ENCODE measurements around the gene MLLT1. TPM values are rescaled to one million over a fixed set of nuclear protein-coding genes. Genes with fewer than 3 reads are reported as not detected.

The MLLT1 gene
- total RNA-seq, 1 experiment from 2014 or later = 55.0 TPM

DNA sequence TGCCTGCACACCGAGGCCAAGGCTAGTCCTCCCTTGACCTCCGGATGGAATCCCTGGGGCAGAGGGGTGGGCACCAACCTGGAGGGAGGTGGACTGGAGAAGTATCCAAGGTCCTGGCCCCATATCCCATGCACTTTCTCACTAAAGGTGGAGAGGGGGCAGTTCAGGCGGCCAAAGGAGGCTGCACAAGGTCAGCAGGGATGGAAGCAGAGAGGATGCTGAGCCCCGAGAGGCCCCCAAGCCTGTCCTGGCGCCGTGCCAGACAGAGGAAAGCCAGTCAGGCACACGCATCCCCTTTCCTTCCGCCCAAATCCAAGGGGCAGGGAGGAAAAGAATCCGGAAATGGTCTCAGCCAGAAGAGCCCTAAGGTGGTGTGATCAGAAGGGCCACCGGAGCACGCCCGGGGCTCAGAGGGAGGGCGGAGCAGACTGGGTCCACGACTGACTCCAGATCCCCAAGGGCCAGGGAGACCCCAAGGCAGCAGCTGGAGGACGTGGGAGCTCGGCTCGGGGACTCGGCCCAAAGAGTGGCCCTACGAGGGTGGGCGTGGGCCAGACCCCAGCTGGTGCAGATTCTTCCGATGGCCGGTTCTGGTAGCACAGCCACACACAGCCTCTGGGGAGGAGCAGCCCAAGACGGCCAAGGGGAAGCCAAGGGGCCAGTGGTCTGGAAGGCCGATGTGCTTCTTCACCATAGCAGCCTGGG, 60.0 kb downstream of the MLLT1 start:
- intact Hi-C loops (cut with micrococcal nuclease) = loop anchor here (5.0 kb wide), 2 partner anchors 133 to 643 kb away; no protein-coding TSS in a partner anchor
- H3K36me3 ChIP-seq (ENCODE audit: control insufficient read depth in 1 of 2, insufficient read depth in 2 of 2, low read length in 2 of 2) = peaks cover 0 to 2% of the 10 kb centered on the region in 2 experiments; a peak in 1 of 4 replicates
- DNase-seq (ENCODE audit: low read depth, low spot score) (no peak), ATAC-seq (no peak)
- ChIA-PET POLR2A (no interaction called here), CTCF (interaction anchor here (1.7 kb wide), 1 partner anchor 14 kb away, joined by 7 read pairs; no protein-coding TSS in a partner anchor), RAD21 (ENCODE audit: low non-redundant PET in 1 of 2, low total read pairs in 2 of 2, uncharacterized antibody in 2 of 2, unreplicated experiment in 2 of 2) (no interaction called here)
- H3K27ac ChIP-seq (ENCODE audit: low read depth, low read length) = no peak overlapping the region
- H3K9me2 ChIP-seq (ENCODE audit: insufficient read depth) = no peaks in the 10 kb centered on the region
- no TSS peak for BruUV-seq (replicated peaks)
- H3K27me3 ChIP-seq (ENCODE audit: insufficient read depth, low read length) = no peaks in the 10 kb centered on the region
- no peak overlapping the region for H2AFZ ChIP-seq (ENCODE audit: low read depth, low read length, poor library complexity, severe bottlenecking)
- TF ChIP-seq EZH2 (IDR thresholded peaks at IDR 0.05) = no peak
- TF ChIP-seq YY1 (IDR thresholded peaks at IDR 0.05; ENCODE audit: extremely low read depth, insufficient replicate concordance, low read depth, low read length) = no peak
- TF ChIP-seq, protein P1, sequence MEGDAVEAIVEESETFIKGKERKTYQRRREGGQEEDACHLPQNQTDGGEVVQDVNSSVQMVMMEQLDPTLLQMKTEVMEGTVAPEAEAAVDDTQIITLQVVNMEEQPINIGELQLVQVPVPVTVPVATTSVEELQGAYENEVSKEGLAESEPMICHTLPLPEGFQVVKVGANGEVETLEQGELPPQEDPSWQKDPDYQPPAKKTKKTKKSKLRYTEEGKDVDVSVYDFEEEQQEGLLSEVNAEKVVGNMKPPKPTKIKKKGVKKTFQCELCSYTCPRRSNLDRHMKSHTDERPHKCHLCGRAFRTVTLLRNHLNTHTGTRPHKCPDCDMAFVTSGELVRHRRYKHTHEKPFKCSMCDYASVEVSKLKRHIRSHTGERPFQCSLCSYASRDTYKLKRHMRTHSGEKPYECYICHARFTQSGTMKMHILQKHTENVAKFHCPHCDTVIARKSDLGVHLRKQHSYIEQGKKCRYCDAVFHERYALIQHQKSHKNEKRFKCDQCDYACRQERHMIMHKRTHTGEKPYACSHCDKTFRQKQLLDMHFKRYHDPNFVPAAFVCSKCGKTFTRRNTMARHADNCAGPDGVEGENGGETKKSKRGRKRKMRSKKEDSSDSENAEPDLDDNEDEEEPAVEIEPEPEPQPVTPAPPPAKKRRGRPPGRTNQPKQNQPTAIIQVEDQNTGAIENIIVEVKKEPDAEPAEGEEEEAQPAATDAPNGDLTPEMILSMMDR (IDR thresholded peaks at IDR 0.05 in 2 of 3, conservative IDR thresholded peaks at IDR 0.05 in 1 of 3; ENCODE audit: borderline replicate concordance in 1 of 3, insufficient read depth in 1 of 3, low read depth in 2 of 3, low read length in 2 of 3) = no peak
- no peak for TF ChIP-seq EGR1 (IDR thresholded peaks at IDR 0.05; ENCODE audit: low read depth)
- no peak for TF ChIP-seq RAD21 (IDR thresholded peaks at IDR 0.05; ENCODE audit: low read depth)
- no peak for TF ChIP-seq CEBPB (IDR thresholded peaks at IDR 0.05; ENCODE audit: low read depth)
- no peak for TF ChIP-seq POLR2A (IDR thresholded peaks at IDR 0.05; ENCODE audit: borderline replicate concordance, extremely low read depth, insufficient read depth, insufficient read length)
- TF ChIP-seq SP1 (IDR thresholded peaks at IDR 0.05; ENCODE audit: low read depth) = no peak
- TF ChIP-seq, protein P2, sequence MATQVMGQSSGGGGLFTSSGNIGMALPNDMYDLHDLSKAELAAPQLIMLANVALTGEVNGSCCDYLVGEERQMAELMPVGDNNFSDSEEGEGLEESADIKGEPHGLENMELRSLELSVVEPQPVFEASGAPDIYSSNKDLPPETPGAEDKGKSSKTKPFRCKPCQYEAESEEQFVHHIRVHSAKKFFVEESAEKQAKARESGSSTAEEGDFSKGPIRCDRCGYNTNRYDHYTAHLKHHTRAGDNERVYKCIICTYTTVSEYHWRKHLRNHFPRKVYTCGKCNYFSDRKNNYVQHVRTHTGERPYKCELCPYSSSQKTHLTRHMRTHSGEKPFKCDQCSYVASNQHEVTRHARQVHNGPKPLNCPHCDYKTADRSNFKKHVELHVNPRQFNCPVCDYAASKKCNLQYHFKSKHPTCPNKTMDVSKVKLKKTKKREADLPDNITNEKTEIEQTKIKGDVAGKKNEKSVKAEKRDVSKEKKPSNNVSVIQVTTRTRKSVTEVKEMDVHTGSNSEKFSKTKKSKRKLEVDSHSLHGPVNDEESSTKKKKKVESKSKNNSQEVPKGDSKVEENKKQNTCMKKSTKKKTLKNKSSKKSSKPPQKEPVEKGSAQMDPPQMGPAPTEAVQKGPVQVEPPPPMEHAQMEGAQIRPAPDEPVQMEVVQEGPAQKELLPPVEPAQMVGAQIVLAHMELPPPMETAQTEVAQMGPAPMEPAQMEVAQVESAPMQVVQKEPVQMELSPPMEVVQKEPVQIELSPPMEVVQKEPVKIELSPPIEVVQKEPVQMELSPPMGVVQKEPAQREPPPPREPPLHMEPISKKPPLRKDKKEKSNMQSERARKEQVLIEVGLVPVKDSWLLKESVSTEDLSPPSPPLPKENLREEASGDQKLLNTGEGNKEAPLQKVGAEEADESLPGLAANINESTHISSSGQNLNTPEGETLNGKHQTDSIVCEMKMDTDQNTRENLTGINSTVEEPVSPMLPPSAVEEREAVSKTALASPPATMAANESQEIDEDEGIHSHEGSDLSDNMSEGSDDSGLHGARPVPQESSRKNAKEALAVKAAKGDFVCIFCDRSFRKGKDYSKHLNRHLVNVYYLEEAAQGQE (IDR thresholded peaks at IDR 0.05; ENCODE audit: low read depth) = no peak
- TF ChIP-seq, protein P3, sequence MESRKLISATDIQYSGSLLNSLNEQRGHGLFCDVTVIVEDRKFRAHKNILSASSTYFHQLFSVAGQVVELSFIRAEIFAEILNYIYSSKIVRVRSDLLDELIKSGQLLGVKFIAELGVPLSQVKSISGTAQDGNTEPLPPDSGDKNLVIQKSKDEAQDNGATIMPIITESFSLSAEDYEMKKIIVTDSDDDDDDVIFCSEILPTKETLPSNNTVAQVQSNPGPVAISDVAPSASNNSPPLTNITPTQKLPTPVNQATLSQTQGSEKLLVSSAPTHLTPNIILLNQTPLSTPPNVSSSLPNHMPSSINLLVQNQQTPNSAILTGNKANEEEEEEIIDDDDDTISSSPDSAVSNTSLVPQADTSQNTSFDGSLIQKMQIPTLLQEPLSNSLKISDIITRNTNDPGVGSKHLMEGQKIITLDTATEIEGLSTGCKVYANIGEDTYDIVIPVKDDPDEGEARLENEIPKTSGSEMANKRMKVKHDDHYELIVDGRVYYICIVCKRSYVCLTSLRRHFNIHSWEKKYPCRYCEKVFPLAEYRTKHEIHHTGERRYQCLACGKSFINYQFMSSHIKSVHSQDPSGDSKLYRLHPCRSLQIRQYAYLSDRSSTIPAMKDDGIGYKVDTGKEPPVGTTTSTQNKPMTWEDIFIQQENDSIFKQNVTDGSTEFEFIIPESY (IDR thresholded peaks at IDR 0.05; ENCODE audit: extremely low read depth, insufficient replicate concordance, low read length) = no peak
- no peak for TF ChIP-seq TCF7L2 (IDR thresholded peaks at IDR 0.05; ENCODE audit: borderline replicate concordance, extremely low read depth, insufficient read depth, insufficient read length)
- no peak for TF ChIP-seq JUND (IDR thresholded peaks at IDR 0.05)
- TF ChIP-seq FOSL1 (IDR thresholded peaks at IDR 0.05; ENCODE audit: low read depth) = no peak
- no peak for TF ChIP-seq EZH2phosphoT487 (IDR thresholded peaks at IDR 0.05; ENCODE audit: borderline replicate concordance)
- no peaks in the 10 kb centered on the region for H4K20me1 ChIP-seq (ENCODE audit: insufficient read depth)
- peaks cover 0 to 8% of the 10 kb centered on the region in 2 experiments; a peak in 1 of 4 replicates for H3K4me1 ChIP-seq (ENCODE audit: control insufficient read depth in 1 of 2, insufficient read depth in 2 of 2, low read length in 2 of 2)
- H3K9me3 ChIP-seq (ENCODE audit: control insufficient read depth in 1 of 2, insufficient read depth in 1 of 2, low read depth in 1 of 2, low read length in 2 of 2) = no peaks in the 10 kb centered on the region
- no peak overlapping the region for H3K9ac ChIP-seq (ENCODE audit: low read length)
- H3K4me3 ChIP-seq (replicated peaks in 1 of 2; ENCODE audit: low read depth in 1 of 2, low read length in 2 of 2) = no peak overlapping the region
- H3K79me2 ChIP-seq (ENCODE audit: insufficient read depth, low read length) = no peaks in the 10 kb centered on the region
- H3K4me2 ChIP-seq (ENCODE audit: low read length) = no peak overlapping the region
